OCI-LY3 (cell line): ENCODE results near the gene NRP1.

ENCODE experiments used
- EZH2phosphoT487 ChIP-seq: fragments of 200-600 bp; shearing (Covaris generic); IDR thresholded peaks from 2 replicates; pipeline ENCODE4 v1.6.1; 2018; ENCODE audit warnings: antibody characterized with exemption, mixed run types, low read depth
- TF ChIP-seq, protein P1 (sequence below): fragments of 200-600, 300-600 bp; sonication (generic); IDR thresholded peaks from 2 replicates; pipeline ENCODE4 v1.5.1; 2014; ENCODE audit warnings: antibody characterized with exemption, low read length, low read depth

DNA sequence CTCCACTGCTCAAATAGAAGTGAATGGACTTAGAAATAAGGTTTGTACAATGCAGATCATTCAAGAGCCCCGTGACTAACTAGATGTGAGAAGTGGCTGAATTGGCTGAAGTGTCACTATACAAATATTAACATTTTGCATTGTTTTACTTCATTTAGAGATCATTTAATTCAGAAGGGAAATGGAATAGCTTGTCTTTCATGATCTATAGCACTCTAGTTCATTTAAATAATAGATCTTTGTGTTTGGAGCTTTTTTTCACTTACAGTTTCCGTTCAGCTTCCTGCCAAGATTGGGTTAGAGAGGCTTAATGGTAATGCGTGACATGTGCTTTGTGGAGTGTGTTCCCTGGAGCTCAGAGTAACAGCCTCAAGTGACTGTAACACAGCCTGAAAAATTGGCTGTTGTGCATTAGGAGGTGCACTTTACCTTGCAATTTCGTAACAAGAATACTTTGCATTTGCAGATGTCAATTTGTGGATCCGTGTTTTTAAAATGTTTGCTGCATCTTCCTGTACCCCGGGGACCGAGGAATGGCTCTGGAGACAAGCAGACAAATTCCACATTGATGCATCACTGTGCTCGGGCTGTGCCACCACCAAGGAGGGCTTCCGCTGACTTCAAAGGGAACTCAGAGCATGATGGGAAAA is 170.3 kb downstream of the NRP1 start:
- TF ChIP-seq, protein P1, sequence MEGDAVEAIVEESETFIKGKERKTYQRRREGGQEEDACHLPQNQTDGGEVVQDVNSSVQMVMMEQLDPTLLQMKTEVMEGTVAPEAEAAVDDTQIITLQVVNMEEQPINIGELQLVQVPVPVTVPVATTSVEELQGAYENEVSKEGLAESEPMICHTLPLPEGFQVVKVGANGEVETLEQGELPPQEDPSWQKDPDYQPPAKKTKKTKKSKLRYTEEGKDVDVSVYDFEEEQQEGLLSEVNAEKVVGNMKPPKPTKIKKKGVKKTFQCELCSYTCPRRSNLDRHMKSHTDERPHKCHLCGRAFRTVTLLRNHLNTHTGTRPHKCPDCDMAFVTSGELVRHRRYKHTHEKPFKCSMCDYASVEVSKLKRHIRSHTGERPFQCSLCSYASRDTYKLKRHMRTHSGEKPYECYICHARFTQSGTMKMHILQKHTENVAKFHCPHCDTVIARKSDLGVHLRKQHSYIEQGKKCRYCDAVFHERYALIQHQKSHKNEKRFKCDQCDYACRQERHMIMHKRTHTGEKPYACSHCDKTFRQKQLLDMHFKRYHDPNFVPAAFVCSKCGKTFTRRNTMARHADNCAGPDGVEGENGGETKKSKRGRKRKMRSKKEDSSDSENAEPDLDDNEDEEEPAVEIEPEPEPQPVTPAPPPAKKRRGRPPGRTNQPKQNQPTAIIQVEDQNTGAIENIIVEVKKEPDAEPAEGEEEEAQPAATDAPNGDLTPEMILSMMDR = no peak
- TF ChIP-seq EZH2phosphoT487 = no peak
